ENCODE results near the gene EGFL7.

Gene EGFL7

DNA sequence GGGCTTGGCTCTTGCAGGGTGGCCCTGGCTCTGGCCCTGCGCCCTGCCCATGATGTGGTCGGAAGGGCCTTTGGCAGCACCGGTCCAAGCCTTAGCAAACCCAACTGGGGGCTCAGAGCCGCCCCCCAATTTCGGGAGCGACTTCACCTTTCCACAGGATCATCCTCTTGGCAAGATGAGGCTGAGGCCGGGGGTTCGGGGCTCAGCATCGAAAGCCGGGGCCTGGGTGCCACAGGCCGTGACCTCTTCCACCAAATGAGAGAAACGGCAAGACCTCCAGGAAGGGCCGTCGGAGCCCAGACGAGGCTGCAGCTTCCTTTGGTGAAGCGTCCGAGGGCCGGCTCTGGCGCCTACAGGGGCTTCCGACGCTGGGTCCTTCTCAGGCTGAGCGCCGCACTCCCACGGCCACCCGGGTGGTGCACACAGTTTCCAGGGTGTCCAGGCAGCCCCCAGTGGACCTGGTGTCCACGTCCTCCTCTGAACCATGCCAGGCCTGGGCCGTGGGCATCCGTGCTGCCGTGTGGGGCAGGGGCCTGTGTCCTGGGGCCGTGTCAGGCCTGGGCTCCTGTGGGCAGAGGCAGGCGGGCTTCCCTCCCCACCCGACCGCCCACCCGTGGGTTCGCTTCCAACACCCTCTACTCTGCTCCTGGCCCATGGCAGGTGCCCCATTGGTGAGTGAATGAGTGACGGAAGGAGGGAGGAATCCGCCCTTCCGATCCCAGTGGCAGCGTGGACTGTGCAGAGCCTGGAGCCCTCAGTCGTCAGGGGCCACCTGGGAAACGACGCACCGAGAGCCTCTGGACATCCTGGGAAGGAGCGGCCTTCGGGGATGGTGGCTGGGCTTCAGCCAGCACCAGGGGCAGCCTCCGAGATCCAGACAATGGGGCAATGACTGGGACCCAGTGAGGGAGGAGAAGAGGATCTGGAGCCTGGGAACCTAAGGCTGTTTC, 29.7 kb downstream of the EGFL7 start:
- Histone ChIP-seq H3K23ac (ENCODE audit: low read length in 2 of 2) (no peak overlapping the region), H3K79me1 (replicated peaks; ENCODE audit: low read length, poor library complexity, severe bottlenecking) (no peaks in the 10 kb centered on the region), H3K14ac (ENCODE audit: low read length in 2 of 2) (no peak overlapping the region), H3K9ac (ENCODE audit: low read length) (no peak overlapping the region), H3K36me3 (ENCODE audit: control insufficient read depth in 1 of 2, insufficient read depth in 2 of 2, low read depth in 1 of 2, low read length in 2 of 2) (no peaks in the 10 kb centered on the region), H2BK12ac (ENCODE audit: low read length in 2 of 2) (no peak overlapping the region), H3K4me3 (ENCODE audit: insufficient read depth in 1 of 2, low read depth in 1 of 2, low read length in 2 of 2) (no peak overlapping the region), H4K8ac (ENCODE audit: low read length) (no peak overlapping the region), H3K4me1 (ENCODE audit: control insufficient read depth, insufficient read depth, low read depth, low read length) (peaks cover 41% of the 10 kb centered on the region), H2BK5ac (ENCODE audit: low read depth, low read length, poor library complexity, severe bottlenecking) (no peak overlapping the region), H2AFZ (ENCODE audit: low read depth, low read length) (no peak overlapping the region), H3K27me3 (ENCODE audit: control insufficient read depth in 1 of 2, insufficient read depth in 1 of 2, low read length in 2 of 2) (peaks cover 1 to 44% of the 10 kb centered on the region in 2 experiments), H2AK5ac (ENCODE audit: low read length, severe bottlenecking) (no peak overlapping the region), H3K9me3 (ENCODE audit: control insufficient read depth, low read length) (no peaks in the 10 kb centered on the region), H3K4ac (ENCODE audit: low read depth in 1 of 2, low read length in 2 of 2) (no peak overlapping the region), H3K27ac (ENCODE audit: low read length, poor library complexity, severe bottlenecking) (no peak overlapping the region), H2BK15ac (ENCODE audit: low read depth, poor library complexity, severe bottlenecking) (no peak overlapping the region), H3K18ac (ENCODE audit: low read depth in 1 of 2, low read length in 2 of 2) (no peak overlapping the region), H4K91ac (ENCODE audit: low read length) (no peak overlapping the region), H3K4me2 (ENCODE audit: low read length, poor library complexity, severe bottlenecking) (no peak overlapping the region), H2BK120ac (ENCODE audit: low read depth, low read length) (no peak overlapping the region)
- WGBS: 92% methylated on average over 46 of the region's 46 CpGs
- no peak for DNase-seq

DNA sequence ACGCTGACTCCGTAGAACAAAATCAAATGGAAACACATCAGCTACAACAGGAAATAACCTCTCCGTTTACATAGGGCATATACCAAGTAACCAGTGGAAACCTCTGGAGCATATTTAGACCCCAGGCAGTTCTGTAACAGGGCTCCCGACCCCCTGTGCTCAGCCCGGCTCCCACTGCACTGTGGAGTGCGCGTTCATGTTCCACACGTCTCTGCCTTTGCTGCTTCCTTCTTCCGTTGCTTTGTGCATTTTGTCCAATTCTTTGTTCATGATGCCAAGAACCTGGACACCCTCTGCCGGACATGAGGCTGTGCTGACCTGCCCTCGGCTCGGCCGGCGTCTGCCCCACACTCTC, 30.4 kb downstream of the EGFL7 start:
- Histone ChIP-seq H3K79me1 (replicated peaks; ENCODE audit: low read length, poor library complexity, severe bottlenecking) (no peaks in the 10 kb centered on the region), H3K27ac (ENCODE audit: low read length, poor library complexity, severe bottlenecking) (no peak overlapping the region), H3K9ac (ENCODE audit: low read length) (no peak overlapping the region), H3K4me3 (ENCODE audit: insufficient read depth in 1 of 2, low read depth in 1 of 2, low read length in 2 of 2) (no peak overlapping the region), H2BK15ac (ENCODE audit: low read depth, poor library complexity, severe bottlenecking) (no peak overlapping the region), H3K9me3 (ENCODE audit: control insufficient read depth, low read length) (no peaks in the 10 kb centered on the region), H3K23ac (ENCODE audit: low read length in 2 of 2) (no peak overlapping the region), H3K4me2 (ENCODE audit: low read length, poor library complexity, severe bottlenecking) (no peak overlapping the region), H2AFZ (ENCODE audit: low read depth, low read length) (no peak overlapping the region), H3K36me3 (ENCODE audit: control insufficient read depth in 1 of 2, insufficient read depth in 2 of 2, low read depth in 1 of 2, low read length in 2 of 2) (no peaks in the 10 kb centered on the region), H3K27me3 (ENCODE audit: control insufficient read depth in 1 of 2, insufficient read depth in 1 of 2, low read length in 2 of 2) (peaks cover 6 to 50% of the 10 kb centered on the region in 2 experiments), H2BK12ac (ENCODE audit: low read length in 2 of 2) (no peak overlapping the region), H3K4me1 (ENCODE audit: control insufficient read depth, insufficient read depth, low read depth, low read length) (peaks cover 40% of the 10 kb centered on the region), H3K4ac (ENCODE audit: low read depth in 1 of 2, low read length in 2 of 2) (no peak overlapping the region), H3K14ac (ENCODE audit: low read length in 2 of 2) (no peak overlapping the region), H4K91ac (ENCODE audit: low read length) (no peak overlapping the region), H2BK120ac (ENCODE audit: low read depth, low read length) (no peak overlapping the region), H2BK5ac (ENCODE audit: low read depth, low read length, poor library complexity, severe bottlenecking) (no peak overlapping the region), H4K8ac (ENCODE audit: low read length) (no peak overlapping the region), H3K18ac (ENCODE audit: low read depth in 1 of 2, low read length in 2 of 2) (no peak overlapping the region), H2AK5ac (ENCODE audit: low read length, severe bottlenecking) (no peak overlapping the region)
- no peak for DNase-seq
- 72% methylated on average over 10 of the region's 14 CpGs for WGBS

DNA sequence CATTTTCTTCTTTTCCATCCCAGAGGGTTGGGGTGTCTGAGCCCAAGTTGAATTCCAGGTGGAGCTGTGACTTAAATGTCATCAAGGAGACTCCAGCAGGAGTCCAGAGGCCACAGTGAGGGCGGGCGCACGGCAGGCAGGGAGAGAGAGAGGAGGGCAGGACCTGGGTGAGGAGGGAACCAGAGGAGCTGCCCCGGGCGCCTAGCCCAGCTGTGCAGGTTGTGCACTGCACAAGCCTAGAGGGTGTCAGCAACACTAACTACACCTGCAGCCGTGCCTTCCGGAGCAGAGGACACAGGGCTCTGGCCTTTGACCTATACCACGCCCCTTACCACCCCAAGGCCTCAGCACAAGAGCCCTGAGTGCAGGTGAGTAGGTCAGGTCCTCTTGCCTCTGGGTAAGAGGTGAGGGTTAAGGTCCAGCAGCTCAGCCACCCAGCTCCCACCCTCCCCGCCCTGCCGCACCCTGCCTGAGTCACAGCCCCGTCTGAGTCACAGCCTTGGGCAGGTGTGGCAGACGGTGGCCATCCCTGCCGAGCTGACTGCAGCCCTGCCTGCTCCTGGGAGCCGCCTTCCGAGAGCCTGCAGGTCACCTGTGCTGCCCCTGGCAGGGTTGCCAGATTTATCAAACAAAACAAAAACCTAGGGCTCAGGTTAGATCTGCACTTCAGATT, 30.9 kb downstream of the EGFL7 start:
- peaks cover 6 to 54% of the 10 kb centered on the region in 2 experiments for H3K27me3 ChIP-seq (ENCODE audit: control insufficient read depth in 1 of 2, insufficient read depth in 1 of 2, low read length in 2 of 2)
- H3K27ac ChIP-seq (ENCODE audit: low read length, poor library complexity, severe bottlenecking): no peak overlapping the region
- H2AFZ ChIP-seq (ENCODE audit: low read depth, low read length): no peak overlapping the region
- no peaks in the 10 kb centered on the region for H3K79me1 ChIP-seq (replicated peaks; ENCODE audit: low read length, poor library complexity, severe bottlenecking)
- no peak overlapping the region for H2AK5ac ChIP-seq (ENCODE audit: low read length, severe bottlenecking)
- no peak overlapping the region for H4K91ac ChIP-seq (ENCODE audit: low read length)
- peaks cover 40% of the 10 kb centered on the region for H3K4me1 ChIP-seq (ENCODE audit: control insufficient read depth, insufficient read depth, low read depth, low read length)
- H3K4me3 ChIP-seq (ENCODE audit: insufficient read depth in 1 of 2, low read depth in 1 of 2, low read length in 2 of 2): no peak overlapping the region
- H3K23ac ChIP-seq (ENCODE audit: low read length in 2 of 2): no peak overlapping the region
- H2BK5ac ChIP-seq (ENCODE audit: low read depth, low read length, poor library complexity, severe bottlenecking): no peak overlapping the region
- H3K18ac ChIP-seq (ENCODE audit: low read depth in 1 of 2, low read length in 2 of 2): no peak overlapping the region
- DNase-seq: no peak
- H3K36me3 ChIP-seq (ENCODE audit: control insufficient read depth in 1 of 2, insufficient read depth in 2 of 2, low read depth in 1 of 2, low read length in 2 of 2): no peaks in the 10 kb centered on the region
- no peak overlapping the region for H2BK15ac ChIP-seq (ENCODE audit: low read depth, poor library complexity, severe bottlenecking)
- no peak overlapping the region for H3K14ac ChIP-seq (ENCODE audit: low read length in 2 of 2)
- H3K9me3 ChIP-seq (ENCODE audit: control insufficient read depth, low read length): no peaks in the 10 kb centered on the region
- H4K8ac ChIP-seq (ENCODE audit: low read length): no peak overlapping the region
- whole genome bisulfite sequencing: 60% methylated on average over 14 of the region's 15 CpGs
- H3K4me2 ChIP-seq (ENCODE audit: low read length, poor library complexity, severe bottlenecking): no peak overlapping the region
- H2BK12ac ChIP-seq (ENCODE audit: low read length in 2 of 2): no peak overlapping the region
- no peak overlapping the region for H2BK120ac ChIP-seq (ENCODE audit: low read depth, low read length)
- no peak overlapping the region for H3K4ac ChIP-seq (ENCODE audit: low read depth in 1 of 2, low read length in 2 of 2)
- no peak overlapping the region for H3K9ac ChIP-seq (ENCODE audit: low read length)

DNA sequence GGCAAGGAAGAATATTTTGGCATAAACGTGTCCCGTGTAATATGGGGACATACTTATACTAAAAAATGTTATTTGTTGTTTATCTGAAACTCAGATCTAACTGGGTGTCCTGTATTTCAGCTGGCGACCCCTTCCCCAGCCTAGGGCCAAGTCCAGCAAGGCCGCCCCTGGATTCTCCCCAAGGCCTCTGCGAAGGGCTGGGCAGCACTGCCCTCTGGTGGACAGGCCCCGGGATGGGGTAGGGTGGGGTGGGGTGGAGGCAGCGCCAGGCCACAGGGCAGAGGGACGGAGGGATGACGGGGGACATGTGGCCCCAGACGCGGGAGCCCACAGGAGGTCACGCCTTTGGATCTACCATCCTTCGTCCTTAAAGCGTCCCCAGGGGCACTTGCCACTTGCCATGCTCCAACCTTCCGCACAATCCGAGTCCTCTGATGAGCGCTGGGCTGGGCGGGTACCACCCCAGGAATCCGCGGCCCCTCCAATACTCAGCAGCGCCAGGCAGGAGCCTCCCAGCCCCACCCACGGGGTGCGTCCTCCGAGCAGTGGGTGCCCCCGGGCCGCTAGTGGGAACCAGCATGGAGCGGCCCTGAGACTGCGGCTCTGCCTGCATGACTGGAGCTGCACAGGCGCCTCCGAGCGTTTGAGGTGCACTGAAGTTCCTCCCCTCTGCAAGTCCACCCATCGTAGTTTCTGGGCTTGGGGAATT, 31.6 kb downstream of the EGFL7 start:
- Histone ChIP-seq H2AFZ (ENCODE audit: low read depth, low read length) (no peak overlapping the region), H4K8ac (ENCODE audit: low read length) (peak overlapping the region; percentile 45), H3K4me2 (ENCODE audit: low read length, poor library complexity, severe bottlenecking) (no peak overlapping the region), H3K18ac (ENCODE audit: low read depth in 1 of 2, low read length in 2 of 2) (no peak overlapping the region), H2AK5ac (ENCODE audit: low read length, severe bottlenecking) (no peak overlapping the region), H3K9ac (ENCODE audit: low read length) (no peak overlapping the region), H2BK5ac (ENCODE audit: low read depth, low read length, poor library complexity, severe bottlenecking) (no peak overlapping the region), H3K79me1 (replicated peaks; ENCODE audit: low read length, poor library complexity, severe bottlenecking) (no peaks in the 10 kb centered on the region), H3K14ac (ENCODE audit: low read length in 2 of 2) (no peak overlapping the region), H2BK15ac (ENCODE audit: low read depth, poor library complexity, severe bottlenecking) (peak overlapping the region; percentile 35), H3K36me3 (ENCODE audit: control insufficient read depth in 1 of 2, insufficient read depth in 2 of 2, low read depth in 1 of 2, low read length in 2 of 2) (no peaks in the 10 kb centered on the region), H3K4ac (ENCODE audit: low read depth in 1 of 2, low read length in 2 of 2) (no peak overlapping the region), H3K4me1 (ENCODE audit: control insufficient read depth, insufficient read depth, low read depth, low read length) (peaks cover 40% of the 10 kb centered on the region), H3K9me3 (ENCODE audit: control insufficient read depth, low read length) (no peaks in the 10 kb centered on the region), H2BK120ac (ENCODE audit: low read depth, low read length) (no peak overlapping the region), H3K27ac (ENCODE audit: low read length, poor library complexity, severe bottlenecking) (no peak overlapping the region), H3K4me3 (ENCODE audit: insufficient read depth in 1 of 2, low read depth in 1 of 2, low read length in 2 of 2) (no peak overlapping the region), H4K91ac (ENCODE audit: low read length) (no peak overlapping the region), H3K23ac (ENCODE audit: low read length in 2 of 2) (no peak overlapping the region), H3K27me3 (ENCODE audit: control insufficient read depth in 1 of 2, insufficient read depth in 1 of 2, low read length in 2 of 2) (peaks cover 6 to 59% of the 10 kb centered on the region in 2 experiments), H2BK12ac (ENCODE audit: low read length in 2 of 2) (no peak overlapping the region)
- DNase-seq: peak; percentile 55
- WGBS: 56% methylated on average over 28 of the region's 32 CpGs

All from mesenchymal stem cell (in vitro differentiated cells and primary cell).